Endodermal cell (in vitro differentiated cells): ENCODE measurements around the gene STX8. TPM values are rescaled to one million over a fixed set of nuclear protein-coding genes. Genes with fewer than 3 reads are reported as not detected.
A peak's percentile ranks its signal among the peaks of the same experiment; 100 is the strongest.

Experiments
- DNase-seq: peaks from one replicate; pipeline ENCODE4 v3.0.0-alpha.2; 2017
- H3K27ac ChIP-seq: 2 replicates; pipeline ENCODE4 v1.5.1; 2013; ENCODE audit warnings: mild to moderate bottlenecking, low read depth, low read length, moderate library complexity
- H3K27me3 ChIP-seq: 2 replicates; pipeline ENCODE4 v1.6.1; 2013; ENCODE audit warnings: mild to moderate bottlenecking, low read length, moderate library complexity; ENCODE audit not compliant: insufficient read depth, control insufficient read depth, poor library complexity, severe bottlenecking
- H3K36me3 ChIP-seq: 2 replicates; pipeline ENCODE4 v1.7.0; 2013; ENCODE audit warnings: mild to moderate bottlenecking, low read length, moderate library complexity; ENCODE audit not compliant: control insufficient read depth, insufficient read depth
- H3K4me1 ChIP-seq: one replicate; pipeline ENCODE4 v1.7.0; 2013; ENCODE audit warnings: low read length; ENCODE audit not compliant: control insufficient read depth, insufficient read depth
- H3K4me3 ChIP-seq: 2 replicates; pipeline ENCODE4 v1.5.1; 2013; ENCODE audit warnings: mild to moderate bottlenecking, low read length, moderate library complexity
- H3K9ac ChIP-seq: 2 replicates; pipeline ENCODE4 v1.6.1; 2013; ENCODE audit warnings: mild to moderate bottlenecking, low read length, moderate library complexity; ENCODE audit not compliant: poor library complexity, severe bottlenecking; ENCODE audit errors: extremely low read depth
- H3K9me3 ChIP-seq: 2 replicates; pipeline ENCODE4 v1.6.1; 2013; ENCODE audit warnings: mild to moderate bottlenecking, low read length, moderate library complexity; ENCODE audit not compliant: control insufficient read depth
- H3K27ac Mint-ChIP-seq: 2 replicates; pipeline ENCODE4 v1.8.0; 2020; ENCODE audit warnings: mixed read lengths
- H3K27me3 Mint-ChIP-seq: 2 replicates; pipeline ENCODE4 v1.8.0; 2021; ENCODE audit warnings: mild to moderate bottlenecking, mixed read lengths; ENCODE audit not compliant: insufficient read depth
- H3K36me3 Mint-ChIP-seq: 2 replicates; pipeline ENCODE4 v1.8.0; 2020; ENCODE audit warnings: low read depth, mixed read lengths
- H3K4me1 Mint-ChIP-seq: 2 replicates; pipeline ENCODE4 v1.8.0; 2020; ENCODE audit warnings: mixed read lengths
- H3K4me3 Mint-ChIP-seq: 2 replicates; pipeline ENCODE4 v1.8.0; 2020; ENCODE audit warnings: mild to moderate bottlenecking, moderate library complexity, mixed read lengths
- H3K9me3 Mint-ChIP-seq: 2 replicates; pipeline ENCODE4 v1.8.0; 2020; ENCODE audit warnings: mild to moderate bottlenecking, mixed read lengths
- WGBS, 2 experiments: methylation state at CpG; one replicate each; pipeline versions ENCODE4 v1.1.5 to v1.1.7; 2013; ENCODE audit warnings: missing lambda C conversion rate in 2 of 2, mixed read lengths in 1 of 2; ENCODE audit not compliant: insufficient coverage in 1 of 2, insufficient read length in 1 of 2; 5-methylcytosine and 5-hydroxymethylcytosine counted together
- total RNA-seq, 2 donors: library from RNA; stranded (reverse); fragmentation: NEBNext Ultra II Directional in 1 of 2; extraction: Animal tissue kit (Norgen Biotek cat#: 25700) in 1 of 2; gene quantifications; 2 replicates in 1 of 2; 3 replicates in 1 of 2; pipeline ENCODE4 v1.2.1, GENCODE V29; 2021
- TF ChIP-seq, protein P1 (sequence below): fragments of 200-600 bp; sonication (generic); conservative IDR thresholded peaks from 2 replicates; pipeline ENCODE4 v1.5.0; 2021; ENCODE audit warnings: antibody characterized with exemption, mild to moderate bottlenecking

STX8 gene
- total RNA-seq, 2 donors from 2014 or later = 82.5 to 98.2 TPM

GRCh38 chr17:9273428-9274391 lies 301.9 kb downstream of the STX8 start:
- Mint-ChIP-seq H3K4me1 (peaks cover 2% of the 10 kb centered on the region), H3K9me3 (no peaks in the 10 kb centered on the region), H3K27ac (no peak overlapping the region), H3K36me3 (no peaks in the 10 kb centered on the region), H3K4me3 (no peak overlapping the region), H3K27me3 (no peaks in the 10 kb centered on the region)
- H3K27me3 ChIP-seq = no peaks in the 10 kb centered on the region
- H3K9me3 ChIP-seq = no peaks in the 10 kb centered on the region
- peak; percentile 43 for DNase-seq
- no peaks in the 10 kb centered on the region for H3K36me3 ChIP-seq
- 90 to 93% methylated on average over 14 to 21 of the region's 21 CpGs for WGBS, 2 experiments
- TF ChIP-seq, protein P1, sequence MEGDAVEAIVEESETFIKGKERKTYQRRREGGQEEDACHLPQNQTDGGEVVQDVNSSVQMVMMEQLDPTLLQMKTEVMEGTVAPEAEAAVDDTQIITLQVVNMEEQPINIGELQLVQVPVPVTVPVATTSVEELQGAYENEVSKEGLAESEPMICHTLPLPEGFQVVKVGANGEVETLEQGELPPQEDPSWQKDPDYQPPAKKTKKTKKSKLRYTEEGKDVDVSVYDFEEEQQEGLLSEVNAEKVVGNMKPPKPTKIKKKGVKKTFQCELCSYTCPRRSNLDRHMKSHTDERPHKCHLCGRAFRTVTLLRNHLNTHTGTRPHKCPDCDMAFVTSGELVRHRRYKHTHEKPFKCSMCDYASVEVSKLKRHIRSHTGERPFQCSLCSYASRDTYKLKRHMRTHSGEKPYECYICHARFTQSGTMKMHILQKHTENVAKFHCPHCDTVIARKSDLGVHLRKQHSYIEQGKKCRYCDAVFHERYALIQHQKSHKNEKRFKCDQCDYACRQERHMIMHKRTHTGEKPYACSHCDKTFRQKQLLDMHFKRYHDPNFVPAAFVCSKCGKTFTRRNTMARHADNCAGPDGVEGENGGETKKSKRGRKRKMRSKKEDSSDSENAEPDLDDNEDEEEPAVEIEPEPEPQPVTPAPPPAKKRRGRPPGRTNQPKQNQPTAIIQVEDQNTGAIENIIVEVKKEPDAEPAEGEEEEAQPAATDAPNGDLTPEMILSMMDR = no peak
- H3K4me3 ChIP-seq = no peak overlapping the region
- peak overlapping the region; percentile 17 for H3K27ac ChIP-seq
- no peak overlapping the region for H3K9ac ChIP-seq
- H3K4me1 ChIP-seq = no peaks in the 10 kb centered on the region

DNA sequence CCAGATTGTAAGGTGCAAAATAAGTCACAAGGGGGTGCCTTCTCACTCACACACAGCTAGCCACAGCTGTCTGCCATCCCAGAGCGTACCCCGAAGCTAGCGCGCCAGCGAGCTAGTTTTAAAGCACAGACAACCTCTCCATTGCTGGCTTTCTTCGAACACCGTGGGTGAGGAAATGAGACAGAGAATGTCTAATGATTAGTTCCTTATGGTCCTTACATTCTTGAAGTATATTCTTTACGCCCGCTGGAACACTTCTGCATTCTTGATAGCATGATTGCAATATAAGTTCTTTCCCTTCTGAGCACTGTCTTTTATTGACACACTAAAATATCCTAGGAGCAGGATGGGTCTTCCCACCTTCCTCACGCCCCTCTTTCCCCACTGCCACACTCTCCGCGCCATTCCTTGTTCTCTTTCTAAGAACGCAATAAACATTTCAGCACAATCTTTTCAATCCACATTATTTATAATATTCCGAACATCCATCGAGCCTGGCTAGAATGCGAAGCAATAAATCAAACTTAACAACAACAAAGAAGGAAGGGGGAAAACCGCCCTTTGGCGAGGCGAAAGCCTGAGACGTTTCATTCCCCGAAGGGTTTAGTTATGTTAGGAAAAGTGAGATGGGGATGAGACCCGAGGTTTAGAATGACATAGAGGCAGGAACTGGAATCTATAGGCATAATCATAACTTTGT lies 303.0 kb downstream of the STX8 start:
- no peak overlapping the region for H3K27ac Mint-ChIP-seq
- H3K36me3 Mint-ChIP-seq = no peaks in the 10 kb centered on the region
- H3K4me3 ChIP-seq = no peak overlapping the region
- peaks cover 2% of the 10 kb centered on the region for H3K4me1 Mint-ChIP-seq
- no peaks in the 10 kb centered on the region for H3K27me3 Mint-ChIP-seq
- H3K27ac ChIP-seq = peak overlapping the region; percentile 36
- no peaks in the 10 kb centered on the region for H3K9me3 ChIP-seq
- no peaks in the 10 kb centered on the region for H3K4me1 ChIP-seq
- DNase-seq = peak; percentile 35
- H3K36me3 ChIP-seq = no peaks in the 10 kb centered on the region
- WGBS, 2 experiments = 95 to 97% methylated on average over 11 to 22 of the region's 22 CpGs
- no peak overlapping the region for H3K4me3 Mint-ChIP-seq
- H3K27me3 ChIP-seq = no peaks in the 10 kb centered on the region
- no peaks in the 10 kb centered on the region for H3K9me3 Mint-ChIP-seq
- TF ChIP-seq, protein P1 = no peak
- H3K9ac ChIP-seq = no peak overlapping the region

DNA sequence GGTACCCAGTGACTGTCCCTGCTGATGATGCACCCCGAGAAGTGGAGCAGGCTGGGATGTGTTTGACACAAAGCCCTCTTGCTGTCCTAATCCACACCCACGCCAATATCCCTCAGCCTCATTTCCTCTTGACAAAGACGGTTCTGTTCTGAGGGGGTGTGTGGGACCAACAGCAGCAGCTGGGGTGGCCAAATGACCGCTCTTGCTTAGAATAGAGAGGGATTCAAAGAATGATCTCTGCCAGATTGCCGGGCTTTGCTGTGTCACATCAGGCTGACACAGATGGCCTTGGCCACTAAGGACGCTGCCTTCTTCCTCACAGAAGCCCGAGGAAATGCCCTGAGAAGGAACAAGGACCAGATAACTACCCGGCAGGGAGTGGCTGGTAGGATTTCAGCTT lies 303.6 kb downstream of the STX8 start:
- peak; percentile 55 for DNase-seq
- peaks cover 2% of the 10 kb centered on the region for H3K36me3 Mint-ChIP-seq
- Histone ChIP-seq H3K27ac (peak overlapping the region; percentile 53), H3K36me3 (no peaks in the 10 kb centered on the region), H3K27me3 (no peaks in the 10 kb centered on the region), H3K4me1 (no peaks in the 10 kb centered on the region), H3K9me3 (no peaks in the 10 kb centered on the region), H3K4me3 (no peak overlapping the region), H3K9ac (no peak overlapping the region)
- H3K9me3 Mint-ChIP-seq = no peaks in the 10 kb centered on the region
- H3K27ac Mint-ChIP-seq = no peak overlapping the region
- H3K4me3 Mint-ChIP-seq = no peak overlapping the region
- peaks cover 2% of the 10 kb centered on the region for H3K4me1 Mint-ChIP-seq
- TF ChIP-seq, protein P1 = no peak
- WGBS, 2 experiments = 77 to 88% methylated on average over 7 to 8 of the region's 8 CpGs
- no peaks in the 10 kb centered on the region for H3K27me3 Mint-ChIP-seq
